HG03064 (cell line): Measurements from ENCODE around the gene OMG.
"Not testable (repeated sequence)": the region's sequence is repeated elsewhere in the genome, so short reads cannot be mapped to it uniquely, and the experiment has no call there.

Source experiments
- ATAC-seq: cut with Tn5 transposase; IDR thresholded peaks from one replicate; pipeline ENCODE4 v1.9.1; 2021; ENCODE audit warnings: low read depth; ENCODE audit not compliant: unreplicated experiment

The OMG gene

GRCh38 chr17:31269036-31269577, 27.9 kb downstream of the OMG start:
- no peak for ATAC-seq

DNA sequence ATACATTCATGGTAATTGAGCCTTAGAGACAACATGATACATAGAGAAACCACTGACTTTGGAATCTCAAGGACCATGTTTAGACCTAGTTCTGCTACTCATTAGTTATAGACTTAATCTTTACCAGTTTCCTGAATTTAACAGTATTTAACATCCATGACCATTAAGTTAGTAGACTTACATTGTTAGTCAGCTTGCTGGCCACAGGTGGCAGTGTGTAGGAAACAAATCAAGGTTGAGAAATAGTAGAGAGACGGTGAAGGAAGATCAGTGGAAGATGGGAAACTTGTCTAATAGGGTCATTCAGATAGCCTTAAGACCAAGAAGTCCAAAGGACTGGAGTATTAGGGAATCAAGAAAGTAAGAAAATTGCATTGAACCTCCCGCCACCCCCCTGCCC, 31.0 kb downstream of the OMG start:
- ATAC-seq: no peak

DNA sequence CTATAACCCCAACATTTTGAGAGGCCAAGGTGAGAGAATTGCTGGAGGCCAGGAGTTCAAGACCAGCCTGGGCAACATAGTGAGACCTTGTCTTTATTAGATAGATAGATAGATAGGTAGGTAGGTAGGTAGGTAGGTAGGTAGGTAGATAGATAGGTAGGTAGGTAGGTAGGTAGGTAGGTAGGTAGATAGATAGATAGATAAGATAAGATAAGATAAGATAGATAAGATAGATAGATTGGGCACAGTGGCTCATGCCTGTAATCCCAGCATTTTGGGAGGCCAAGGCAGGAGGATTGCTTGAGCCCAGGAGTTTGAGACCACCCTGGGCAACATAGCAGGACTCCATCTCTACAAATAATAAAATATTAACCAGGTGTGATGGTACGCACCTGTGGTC, 34.1 kb downstream of the OMG start:
- ATAC-seq: not testable (repeated sequence)

GRCh38 chr17:31261601-31262000, 35.4 kb downstream of the OMG start:
- no peak for ATAC-seq

DNA sequence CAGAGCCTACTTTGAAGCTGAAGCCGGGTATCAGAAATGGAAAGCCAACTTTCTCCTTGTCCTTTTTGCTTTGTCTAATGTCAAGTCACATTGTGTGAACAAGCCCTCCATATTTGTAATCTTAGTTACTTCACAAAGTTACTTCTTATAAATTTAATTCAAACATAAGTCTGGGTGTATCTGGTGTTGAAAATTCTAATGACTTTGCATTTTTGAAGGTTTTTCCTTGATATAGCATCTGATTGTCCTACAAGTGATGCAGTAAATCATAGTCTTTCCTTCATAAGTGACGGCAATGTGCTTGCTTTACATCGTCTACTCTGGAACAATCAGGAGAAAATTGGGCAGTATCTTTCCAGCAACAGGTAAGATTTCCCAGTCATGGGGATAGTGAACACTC, 36.9 kb downstream of the OMG start:
- no peak for ATAC-seq

- no peak for ATAC-seq
Measured at GRCh38 chr17:31256936-31257335, 40.1 kb downstream of the OMG start.

DNA sequence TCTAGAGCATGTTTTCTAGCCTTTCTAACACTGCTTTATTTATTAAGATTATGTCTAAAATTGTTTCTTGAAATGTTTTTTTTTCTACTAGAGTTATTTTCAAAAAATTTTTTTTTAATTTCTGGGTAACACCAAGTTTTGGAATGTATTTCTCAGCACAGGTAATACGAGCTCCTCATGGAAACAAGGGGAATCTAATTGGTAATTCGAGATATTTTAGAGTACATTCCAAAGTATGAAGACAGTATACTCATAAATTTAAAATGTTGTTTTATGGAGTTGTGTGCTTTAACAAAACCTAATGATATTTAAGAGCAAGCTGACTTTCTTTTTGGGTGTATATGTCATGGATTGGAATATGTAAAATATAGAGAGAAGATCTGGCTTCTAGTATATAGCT, 42.4 kb downstream of the OMG start:
- ATAC-seq: no peak

DNA sequence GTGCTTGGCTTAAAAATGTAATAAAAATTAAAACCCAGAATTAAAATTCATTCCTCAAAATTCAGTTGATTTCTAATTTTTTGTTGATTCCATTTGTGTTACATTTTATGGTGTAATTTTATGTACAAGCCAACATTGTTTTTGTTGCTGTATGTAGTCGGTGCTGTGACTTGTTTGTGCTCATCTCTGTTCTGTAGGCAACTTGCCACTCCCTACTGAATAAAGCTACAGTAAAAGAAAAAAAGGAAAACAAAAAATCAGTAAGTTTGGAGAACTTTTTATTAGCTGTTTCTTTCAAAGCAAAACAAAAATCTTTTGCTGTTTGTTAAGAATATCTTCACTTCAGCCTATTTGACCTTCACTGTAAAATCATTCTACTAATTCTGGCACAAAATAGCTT, 44.3 kb downstream of the OMG start:
- no peak for ATAC-seq

GRCh38 chr17:31251970-31252328, 45.1 kb downstream of the OMG start:
- ATAC-seq: no peak

- no peak for ATAC-seq
Measured at GRCh38 chr17:31251105-31251969, 45.7 kb downstream of the OMG start.

DNA sequence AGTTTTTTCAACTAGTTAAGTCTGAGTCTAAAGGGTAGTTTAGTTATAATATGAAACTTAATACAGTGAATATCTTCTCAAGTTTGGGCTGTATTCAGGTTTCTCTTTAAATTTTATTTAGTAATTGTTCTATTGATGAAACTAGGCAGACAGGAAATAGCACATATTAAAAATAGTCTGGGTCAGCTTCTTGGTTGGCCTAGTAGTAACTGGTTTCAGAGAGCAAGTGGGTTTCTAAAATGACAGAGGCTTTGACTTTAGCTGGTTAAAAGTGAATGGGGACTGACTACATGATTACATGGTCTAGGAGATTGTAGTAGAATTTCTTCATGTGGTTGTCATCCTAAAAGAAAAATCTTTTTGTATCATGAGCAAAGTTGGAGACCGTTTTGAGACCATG, 46.8 kb downstream of the OMG start:
- ATAC-seq: no peak

- no peak for ATAC-seq
Measured at GRCh38 chr17:31249835-31250141, 47.3 kb downstream of the OMG start.

DNA sequence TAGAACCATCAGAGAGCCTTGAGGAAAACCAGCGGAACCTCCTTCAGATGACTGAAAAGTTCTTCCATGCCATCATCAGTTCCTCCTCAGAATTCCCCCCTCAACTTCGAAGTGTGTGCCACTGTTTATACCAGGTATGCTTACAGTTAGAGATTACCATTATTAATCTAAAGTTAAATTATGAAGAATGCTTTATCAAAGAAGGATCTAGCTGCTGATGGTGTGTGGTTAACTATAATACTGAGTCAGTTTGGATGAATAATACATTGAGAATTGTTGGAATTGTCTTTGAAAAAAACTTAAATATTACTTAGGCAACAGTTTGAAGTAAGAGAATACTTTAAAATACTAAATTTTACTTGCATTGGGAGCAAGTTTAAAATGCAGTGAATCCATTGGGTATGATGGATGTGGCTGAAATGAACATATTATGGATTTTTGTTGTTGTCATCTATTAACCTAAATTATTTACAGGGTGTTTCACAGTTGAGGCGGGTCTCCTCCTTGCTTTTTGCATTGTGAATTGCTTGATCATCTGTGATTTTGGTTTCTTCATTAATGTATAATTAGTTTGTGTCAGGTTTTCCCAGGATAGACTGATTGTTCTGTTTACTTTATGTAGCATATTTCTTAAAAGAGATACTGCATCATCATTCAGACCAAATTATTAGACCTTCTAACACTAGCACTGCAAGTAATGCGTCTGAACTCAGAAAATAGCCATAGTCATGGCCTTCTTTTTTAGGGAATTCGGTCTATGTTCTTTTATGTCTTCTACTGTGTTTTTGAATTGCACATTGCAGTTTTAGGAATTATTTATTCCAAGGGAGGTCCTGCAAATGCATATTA, 47.8 kb downstream of the OMG start:
- no peak for ATAC-seq
